ENCODE measurements around the gene MYH4. TPM values are rescaled to one million over a fixed set of nuclear protein-coding genes. Genes with fewer than 3 reads are reported as not detected.

Gene MYH4
- polyA plus RNA-seq, 1 of the 3 experiments (the other 2 are of a cell fraction), result not detected

- H3K27me3 ChIP-seq (ENCODE audit: insufficient read depth), result peaks cover 8% of the 10 kb centered on the region; the same call in 1 of the 2 replicates
- no peaks in the 10 kb centered on the region for H4K20me1 ChIP-seq (ENCODE audit: insufficient read depth)
- H2AFZ ChIP-seq (ENCODE audit: low read depth), result no peak overlapping the region
- H3K36me3 ChIP-seq (replicated peaks in 1 of 2; ENCODE audit: control insufficient read depth in 1 of 2, insufficient read depth in 2 of 2, low read length in 1 of 2), result no peaks in the 10 kb centered on the region
- no peaks in the 10 kb centered on the region for H3K4me1 ChIP-seq (ENCODE audit: control insufficient read depth in 1 of 2, insufficient read depth in 2 of 2, low read depth in 1 of 2, low read length in 1 of 2)
- no peak overlapping the region for H3K9ac ChIP-seq
- DNase-seq, result no peak
- no peaks in the 10 kb centered on the region for H3F3A ChIP-seq (replicated peaks; ENCODE audit: insufficient read depth)
- TF ChIP-seq CTCF (IDR thresholded peaks at IDR 0.05), result no peak
- TF ChIP-seq FOXM1 (IDR thresholded peaks at IDR 0.05; ENCODE audit: low read depth), result no peak
- no peak for TF ChIP-seq MXI1 (IDR thresholded peaks at IDR 0.05; ENCODE audit: low read depth, low read length)
- TF ChIP-seq GATA2 (CRISPR knock-in tag; IDR thresholded peaks at IDR 0.05), result no peak
- TF ChIP-seq TAF1 (IDR thresholded peaks at IDR 0.05; ENCODE audit: borderline replicate concordance, low read depth, low read length), result no peak
- TF ChIP-seq SMC3 (IDR thresholded peaks at IDR 0.05; ENCODE audit: low read depth, low read length), result no peak
- TF ChIP-seq REST (IDR thresholded peaks at IDR 0.05; ENCODE audit: low read depth, low read length), result no peak
- TF ChIP-seq RXRA (IDR thresholded peaks at IDR 0.05; ENCODE audit: borderline replicate concordance, low read depth), result no peak
- TF ChIP-seq MAX (IDR thresholded peaks at IDR 0.05; ENCODE audit: low read depth), result no peak
- no peak for TF ChIP-seq SIN3A (IDR thresholded peaks at IDR 0.05; ENCODE audit: borderline replicate concordance, low read depth, low read length)
- no peak for TF ChIP-seq USF2 (IDR thresholded peaks at IDR 0.05; ENCODE audit: borderline replicate concordance, low read depth, low read length)
- no peak for TF ChIP-seq IRF3 (IDR thresholded peaks at IDR 0.05; ENCODE audit: low read depth, low read length)
- TF ChIP-seq TEAD4 (IDR thresholded peaks at IDR 0.05; ENCODE audit: borderline replicate concordance, insufficient read depth), result no peak
- no peak for TF ChIP-seq YY1 (IDR thresholded peaks at IDR 0.05; ENCODE audit: low read depth)
- no peak for TF ChIP-seq RAD21 (IDR thresholded peaks at IDR 0.05; ENCODE audit: low read length)
- TF ChIP-seq CHD2 (IDR thresholded peaks at IDR 0.05; ENCODE audit: low read length, partially characterized antibody), result no peak
- TF ChIP-seq GABPA (IDR thresholded peaks at IDR 0.05; ENCODE audit: low read depth), result no peak
- no peak for TF ChIP-seq NRF1 (IDR thresholded peaks at IDR 0.05; ENCODE audit: low read depth, low read length)
- H3K4me2 ChIP-seq, result no peak overlapping the region
- no peaks in the 10 kb centered on the region for H3K9me2 ChIP-seq
- no peaks in the 10 kb centered on the region for H3K79me2 ChIP-seq (ENCODE audit: insufficient read depth)
- CTCF ChIA-PET, result no interaction called here
- POLR2A ChIA-PET, result no interaction called here
- H3K9me3 ChIP-seq, result no peaks in the 10 kb centered on the region
- no peak overlapping the region for H3K4me3 ChIP-seq (ENCODE audit: low read depth in 2 of 2, low read length in 1 of 2)
- H3K27ac ChIP-seq (ENCODE audit: low read depth in 2 of 2, low read length in 1 of 2), result no peak overlapping the region
- WGBS (ENCODE audit: low lambda C conversion rate), result 2% methylated on average over 7 of the region's 7 CpGs
These were observed 22.1 kb downstream of the MYH4 start for GRCh38 chr17:10447026-10447931.

Measured in SK-N-SH (cell line).